GM19351 (cell line): Measurements from ENCODE around the gene TTC7B.

ENCODE experiments used
- ATAC-seq: cut with Tn5 transposase; IDR thresholded peaks from one replicate; pipeline ENCODE4 v1.9.1; 2021; ENCODE audit warnings: mild to moderate bottlenecking, moderate library complexity; ENCODE audit not compliant: unreplicated experiment

The TTC7B gene

DNA sequence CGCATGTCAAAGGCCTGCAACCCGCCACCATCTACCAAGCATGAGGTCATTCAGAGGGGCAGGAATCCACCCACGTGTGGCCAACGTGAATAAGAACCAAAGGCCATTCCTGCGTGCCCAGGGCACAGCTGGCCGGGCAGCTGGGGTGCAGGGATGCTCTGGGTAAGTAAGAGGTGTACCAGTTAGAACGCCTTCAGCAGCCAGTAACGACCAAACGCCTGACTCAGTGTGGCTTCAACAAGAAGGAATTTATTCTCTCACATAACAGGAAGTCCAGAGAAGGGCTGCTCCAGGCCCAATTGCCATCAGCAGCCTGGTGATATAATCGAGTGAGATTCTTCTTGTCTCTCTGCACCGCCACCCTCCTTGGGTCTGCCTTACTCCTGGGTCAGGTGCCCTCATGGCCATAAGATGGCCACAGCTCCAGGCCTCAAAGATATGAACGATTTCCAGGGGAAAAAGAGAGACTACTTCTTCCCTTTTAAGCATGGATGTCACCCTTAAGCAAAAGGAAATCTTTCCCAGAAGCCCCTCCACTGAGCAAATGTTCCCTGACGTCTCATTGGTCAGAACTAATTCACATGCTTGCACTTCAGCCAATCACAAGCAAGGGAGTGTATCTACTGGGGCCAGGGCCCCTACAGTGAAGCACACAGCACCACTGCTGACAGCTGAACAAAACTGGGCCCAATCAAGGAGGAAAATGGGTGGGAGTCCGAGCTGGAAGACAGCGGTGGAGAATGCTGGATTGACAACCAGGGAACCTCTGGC is 7.3 kb downstream of the TTC7B start:
- ATAC-seq: no peak

DNA sequence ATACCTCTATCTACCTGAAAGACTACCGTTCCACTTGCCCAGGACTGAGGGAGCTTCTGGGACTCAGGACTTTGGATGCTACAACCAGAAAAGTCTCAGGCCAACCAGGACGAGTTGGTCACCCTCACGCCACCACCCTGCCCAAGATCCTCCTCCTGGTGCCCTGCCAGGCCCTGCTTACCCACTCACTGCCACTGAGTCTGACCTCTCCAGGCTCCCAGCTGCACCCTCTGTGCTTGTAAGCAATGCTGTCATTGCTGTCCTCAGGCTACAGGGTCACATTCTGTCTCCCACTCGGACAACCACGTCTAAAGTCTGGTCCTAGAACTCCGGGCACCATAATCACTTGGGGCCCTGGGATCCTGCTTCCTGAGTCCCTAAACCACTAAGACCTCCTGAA is 9.2 kb downstream of the TTC7B start:
- no peak for ATAC-seq

DNA sequence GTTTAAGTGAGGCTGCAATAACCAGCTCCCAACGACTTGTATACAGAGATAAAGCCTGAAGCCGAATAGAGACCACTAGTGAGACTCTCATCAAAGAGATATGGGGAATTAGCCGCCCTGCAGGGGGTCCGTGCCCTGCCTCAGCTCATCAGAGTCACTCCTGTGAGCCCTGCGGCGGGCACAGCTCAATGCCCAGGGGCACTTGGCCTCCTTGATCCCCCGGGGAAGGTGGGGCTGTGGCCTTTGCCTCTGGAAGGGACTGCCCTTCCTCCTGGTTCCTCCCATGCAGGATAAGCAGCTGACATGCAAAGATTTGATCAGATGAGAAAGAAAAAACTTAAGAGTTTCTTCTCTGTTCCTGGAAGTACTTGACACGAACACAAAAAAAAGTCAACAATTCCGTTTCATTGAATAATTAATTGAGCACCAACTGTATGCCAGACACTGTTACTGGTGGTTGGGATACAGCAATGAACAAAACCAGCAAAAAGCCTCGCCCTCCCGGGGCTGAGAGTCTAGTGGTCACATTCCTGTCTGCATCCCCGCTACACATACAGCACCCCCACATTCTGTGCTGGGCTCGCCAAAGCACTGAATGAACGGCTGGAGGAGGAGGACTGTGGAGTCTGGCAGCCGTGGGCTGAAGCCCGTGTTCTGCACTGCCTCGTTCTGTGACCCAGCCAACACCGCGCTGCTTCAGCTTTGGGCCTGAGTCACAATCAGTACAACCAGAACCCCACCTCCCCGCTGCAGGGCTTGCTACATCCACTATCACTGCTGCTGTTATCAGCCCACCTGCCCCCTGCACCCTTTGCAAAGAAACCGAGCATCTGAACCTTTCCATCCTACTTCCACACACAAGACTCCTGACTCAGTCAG is 10.3 kb downstream of the TTC7B start:
- no peak for ATAC-seq

DNA sequence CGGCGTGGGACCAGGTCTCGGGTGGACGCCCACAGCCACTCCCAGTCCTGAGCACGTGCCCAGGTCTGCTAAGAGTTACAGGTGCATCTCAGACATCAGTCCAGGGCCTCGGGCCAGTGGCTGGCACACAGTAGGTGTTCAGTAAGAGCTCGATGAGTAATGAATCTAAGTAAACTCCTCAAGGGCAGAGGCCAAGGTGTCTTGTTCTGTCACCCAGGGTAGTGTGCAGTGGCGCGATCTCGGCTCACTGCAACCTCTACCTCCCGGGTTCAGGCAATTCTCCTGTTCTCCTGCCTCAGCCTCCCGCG is 11.2 kb downstream of the TTC7B start:
- no peak for ATAC-seq

DNA sequence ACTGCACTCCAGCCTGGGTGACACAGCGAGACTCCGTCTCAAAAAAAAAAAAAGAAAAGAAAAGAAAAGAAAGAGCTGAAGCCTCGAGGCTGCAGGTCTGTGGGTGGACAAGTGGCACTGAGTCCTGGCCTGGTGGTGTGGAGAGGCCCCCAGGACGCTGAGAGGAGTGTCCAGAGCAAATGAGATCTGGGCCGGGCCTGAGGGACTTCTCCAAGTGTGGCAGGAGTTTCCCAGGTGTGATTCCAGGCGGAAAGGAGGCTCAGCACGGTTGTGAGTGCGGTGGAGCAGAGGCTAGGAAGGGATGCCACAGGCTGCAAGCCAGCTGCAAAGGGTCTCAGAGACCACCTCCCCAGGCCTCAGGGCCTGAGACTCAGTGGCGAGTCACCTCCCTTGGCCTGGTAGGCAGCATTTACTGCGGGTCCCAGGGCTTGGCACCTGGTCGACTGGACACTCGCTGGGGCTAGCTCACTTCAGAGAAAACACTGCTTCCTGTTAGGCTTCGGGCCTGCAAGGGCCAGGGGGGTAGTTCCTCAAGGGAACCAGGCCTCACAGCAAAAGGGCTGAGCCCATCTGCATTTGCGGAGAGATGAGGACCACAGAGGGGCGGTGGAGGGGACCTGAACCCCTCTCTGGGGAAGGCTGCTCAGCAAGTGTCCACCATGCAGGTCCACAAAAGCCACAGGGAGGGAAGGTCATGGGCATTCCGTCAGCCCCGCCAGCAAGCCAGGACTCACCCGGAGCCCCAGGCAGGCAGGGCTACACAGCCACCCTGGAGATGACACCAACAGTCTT is 11.7 kb downstream of the TTC7B start:
- no peak for ATAC-seq

DNA sequence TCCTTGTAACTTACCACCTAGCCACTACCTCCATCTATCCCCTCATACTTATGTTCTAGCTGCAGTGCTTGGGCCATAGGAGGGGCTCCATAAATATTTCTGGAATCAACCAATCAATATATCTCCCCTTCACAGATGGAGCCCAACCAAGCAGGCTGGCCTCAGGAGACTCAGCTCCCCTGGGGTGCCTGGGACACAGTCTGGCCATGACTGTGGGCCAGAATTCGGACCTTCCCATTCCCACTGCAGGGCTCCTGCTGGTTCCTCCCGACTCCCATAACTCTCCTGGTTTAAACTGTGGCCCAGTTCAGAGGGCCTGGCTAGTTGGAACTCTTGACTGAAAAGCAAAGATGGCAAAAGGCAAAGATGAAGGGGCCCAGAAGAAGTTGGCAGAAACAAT is 13.0 kb downstream of the TTC7B start:
- no peak for ATAC-seq

DNA sequence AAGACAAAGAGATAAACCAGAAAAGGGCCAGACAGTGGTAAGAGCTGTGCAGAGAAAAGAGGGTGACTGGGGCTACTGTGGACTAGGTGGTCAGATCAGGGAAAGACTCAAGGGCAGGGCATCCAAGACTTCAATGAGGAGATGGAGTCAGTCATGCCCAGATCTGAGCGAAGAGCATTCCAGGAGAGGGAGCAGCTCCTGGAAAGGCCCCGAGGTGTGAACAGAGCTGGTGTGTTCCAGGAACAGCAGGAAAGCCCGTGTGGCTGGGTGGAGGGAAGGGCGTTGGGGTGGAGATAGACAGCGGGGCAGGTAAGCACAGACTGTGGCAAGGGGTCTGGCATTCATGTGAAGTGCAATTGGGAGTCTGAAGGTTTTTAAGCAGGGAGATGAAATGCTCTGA is 16.8 kb downstream of the TTC7B start:
- ATAC-seq: no peak

DNA sequence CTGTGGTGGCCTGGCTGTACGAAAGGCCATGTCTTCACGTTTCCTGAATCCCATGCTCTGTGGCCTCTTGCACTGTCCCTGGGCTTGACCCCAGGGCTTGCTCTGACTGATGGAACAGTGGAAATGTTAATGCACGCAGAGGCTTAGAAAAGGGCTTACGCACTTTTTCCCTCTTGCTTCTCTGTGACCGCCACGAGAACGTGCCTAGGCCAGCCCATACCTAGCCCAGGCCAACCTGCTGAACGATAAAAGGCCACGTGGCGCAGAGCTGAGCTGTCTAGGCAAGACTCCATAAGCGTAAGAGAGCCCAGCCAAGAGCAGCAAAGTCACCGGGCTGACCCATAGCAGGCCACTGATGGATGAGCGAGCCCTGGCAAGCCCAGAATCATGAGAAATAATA is 18.3 kb downstream of the TTC7B start:
- ATAC-seq: no peak

DNA sequence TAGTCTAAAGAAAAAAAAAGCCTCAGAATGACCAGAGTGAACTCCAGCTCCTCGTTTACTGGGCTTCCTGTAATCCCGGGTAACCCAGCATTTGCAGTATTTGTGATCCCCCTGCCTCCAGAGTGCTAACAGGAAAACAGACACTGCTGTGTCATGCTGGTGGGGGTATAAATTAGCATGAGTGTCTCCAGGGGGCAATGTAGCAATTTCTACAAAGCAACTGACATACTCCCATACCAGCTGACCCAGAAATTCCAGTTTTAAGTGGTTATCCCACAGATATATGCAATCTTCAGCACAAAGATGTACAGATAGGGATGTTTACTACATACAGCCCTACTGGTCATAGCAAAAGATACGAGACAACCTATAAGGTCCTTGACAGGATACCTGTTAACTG is 18.8 kb downstream of the TTC7B start:
- no peak for ATAC-seq

DNA sequence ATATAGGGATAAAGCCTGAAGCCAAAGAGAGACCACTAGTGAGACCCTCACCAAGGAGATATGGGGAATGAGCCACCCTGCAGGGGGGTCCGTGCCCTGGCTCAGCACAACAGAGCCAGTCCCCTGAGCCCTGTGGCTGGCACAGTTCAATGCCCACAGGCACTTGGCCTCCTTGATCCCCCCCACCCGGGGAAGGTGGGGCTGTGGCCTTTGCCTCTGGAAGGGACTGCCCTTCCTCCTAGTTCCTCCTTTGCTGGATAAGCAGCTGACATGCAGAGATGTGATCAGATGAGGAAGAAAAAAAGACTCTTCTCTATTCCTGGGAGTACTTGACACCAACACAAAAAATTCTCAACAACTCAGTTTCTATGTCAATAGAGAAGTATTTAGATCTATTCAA is 19.9 kb downstream of the TTC7B start:
- no peak for ATAC-seq

DNA sequence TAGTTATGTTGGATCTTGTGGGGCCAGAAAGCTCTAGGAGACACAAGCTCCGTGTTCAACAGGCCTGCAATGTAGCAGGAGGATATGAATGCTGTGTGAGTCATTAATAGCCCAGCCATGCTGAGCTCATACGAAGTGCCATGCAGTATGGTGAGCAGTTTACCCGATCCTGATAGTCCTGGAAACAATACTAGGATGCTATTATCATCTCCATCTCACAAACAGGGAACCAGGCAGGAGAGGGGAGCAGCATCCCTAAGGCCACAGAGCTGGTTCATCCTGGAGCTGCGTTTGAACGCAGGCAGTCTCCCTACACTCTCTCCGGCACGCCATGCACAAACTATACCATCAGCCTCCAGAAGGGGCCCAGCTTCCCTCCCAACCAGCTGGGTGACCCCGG is 20.5 kb downstream of the TTC7B start:
- no peak for ATAC-seq

DNA sequence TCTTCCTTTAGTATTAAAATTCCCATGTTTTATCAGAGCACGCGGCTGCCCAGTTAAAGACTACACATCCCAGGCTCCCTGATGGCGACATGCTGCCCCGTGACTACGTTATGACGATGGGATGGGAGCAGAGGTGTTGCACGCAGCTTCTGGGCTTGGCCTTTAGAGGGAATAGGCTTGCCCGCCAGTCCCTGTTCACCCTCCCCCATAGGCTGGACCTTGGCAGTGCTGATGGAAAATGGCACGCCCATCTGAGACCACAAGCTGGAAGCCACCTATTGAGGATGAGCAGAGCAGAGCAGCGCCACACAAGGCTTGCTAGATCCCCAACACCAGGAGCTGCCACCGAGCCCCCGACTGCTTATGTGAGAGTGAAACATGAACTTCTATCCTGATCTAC is 24.7 kb downstream of the TTC7B start:
- no peak for ATAC-seq

DNA sequence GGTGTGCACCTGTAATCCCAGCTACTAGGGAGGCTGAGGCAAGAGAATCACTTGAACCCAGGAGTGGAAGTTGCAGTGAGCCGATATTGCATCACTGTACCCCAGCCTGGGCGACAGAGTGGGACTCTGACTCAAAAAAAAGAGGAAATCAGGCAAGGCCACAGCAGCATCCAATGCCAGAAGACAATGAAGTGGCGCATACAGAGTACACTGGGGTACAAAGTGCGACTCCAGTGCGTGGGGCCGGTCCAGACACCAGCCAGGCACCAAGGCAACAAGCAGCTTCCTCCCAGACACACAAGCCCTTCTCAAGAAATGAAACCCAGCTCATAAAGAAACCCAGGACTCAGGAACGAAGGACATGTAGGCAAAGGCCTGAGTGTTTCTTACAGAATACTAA is 28.2 kb downstream of the TTC7B start:
- ATAC-seq: no peak

DNA sequence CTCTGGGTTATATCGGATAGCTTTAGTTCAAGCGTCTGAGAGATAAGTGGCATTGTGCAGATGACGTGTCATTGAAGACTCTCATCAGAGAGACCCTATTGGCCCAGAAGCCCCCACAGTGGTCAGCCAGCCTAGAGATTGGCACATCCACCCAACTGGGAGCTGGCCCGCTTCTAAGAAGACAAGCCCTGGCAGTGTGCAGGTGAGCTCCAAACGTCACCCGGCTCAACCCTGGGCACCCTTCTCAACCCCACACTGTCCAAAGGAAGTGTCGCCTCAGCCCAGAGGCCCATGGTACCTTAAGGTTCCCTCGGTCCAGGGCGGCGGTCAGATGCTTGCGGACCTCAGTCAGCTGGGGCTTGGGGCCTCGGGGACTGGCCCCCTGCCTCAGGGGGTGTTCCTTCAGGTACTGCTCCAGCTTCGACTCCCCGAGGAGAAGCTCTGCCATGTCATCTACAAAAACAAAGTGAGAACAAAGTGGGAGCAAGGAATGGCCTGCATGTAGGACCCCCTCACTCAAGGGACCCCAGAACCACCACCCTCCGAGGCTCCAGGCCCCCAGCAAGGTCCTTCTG is 30.3 kb downstream of the TTC7B start:
- ATAC-seq: no peak

DNA sequence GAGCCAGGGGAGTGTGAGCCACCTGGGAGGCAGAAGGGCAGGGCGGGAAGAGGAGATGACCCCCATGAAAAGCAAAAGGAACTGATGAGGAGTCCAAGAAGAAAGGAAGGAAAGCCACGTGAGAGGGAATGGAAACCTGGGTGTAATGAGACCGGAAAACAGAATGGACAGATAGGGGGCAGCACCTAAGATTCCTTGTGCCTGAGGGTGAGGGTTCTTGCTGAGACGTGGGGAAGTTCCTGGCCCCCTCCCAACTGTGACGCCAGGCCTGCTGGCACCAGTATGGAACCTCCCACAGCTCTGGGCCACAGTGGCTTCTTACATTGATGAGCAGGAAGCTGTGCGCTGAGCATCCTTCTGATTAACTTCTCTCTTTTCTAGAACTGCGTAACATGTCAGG is 30.8 kb downstream of the TTC7B start:
- no peak for ATAC-seq

DNA sequence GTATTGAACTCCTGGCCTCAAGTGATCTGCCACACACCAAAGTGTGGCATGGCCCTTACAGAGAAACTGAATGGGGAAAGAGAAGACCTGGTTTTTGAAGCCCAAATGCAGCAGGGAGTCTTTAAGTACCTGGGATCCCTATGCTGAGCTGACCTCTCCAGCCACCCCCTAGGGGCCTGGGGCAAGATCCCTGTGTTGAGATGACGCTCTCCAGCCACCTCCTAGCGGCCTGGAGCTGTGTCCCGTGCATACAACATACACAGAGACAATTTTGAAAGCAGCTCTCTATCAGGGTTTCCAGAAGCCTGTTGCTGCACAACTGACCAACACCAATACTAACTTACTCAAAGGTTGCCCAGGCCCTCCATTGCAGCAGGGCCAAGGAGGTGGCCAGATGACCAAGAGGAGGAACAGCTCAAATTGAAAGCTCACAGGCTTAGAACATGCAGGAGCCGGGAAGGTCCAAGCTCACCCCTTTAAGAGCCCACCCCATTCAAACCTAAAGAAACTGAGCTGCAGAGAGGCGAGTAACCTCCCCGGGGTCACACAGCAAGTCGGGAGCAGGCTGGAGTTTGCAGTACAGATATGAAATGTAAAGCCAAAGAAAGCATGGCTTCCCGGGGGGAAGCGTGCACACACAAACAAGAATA is 31.5 kb downstream of the TTC7B start:
- no peak for ATAC-seq

DNA sequence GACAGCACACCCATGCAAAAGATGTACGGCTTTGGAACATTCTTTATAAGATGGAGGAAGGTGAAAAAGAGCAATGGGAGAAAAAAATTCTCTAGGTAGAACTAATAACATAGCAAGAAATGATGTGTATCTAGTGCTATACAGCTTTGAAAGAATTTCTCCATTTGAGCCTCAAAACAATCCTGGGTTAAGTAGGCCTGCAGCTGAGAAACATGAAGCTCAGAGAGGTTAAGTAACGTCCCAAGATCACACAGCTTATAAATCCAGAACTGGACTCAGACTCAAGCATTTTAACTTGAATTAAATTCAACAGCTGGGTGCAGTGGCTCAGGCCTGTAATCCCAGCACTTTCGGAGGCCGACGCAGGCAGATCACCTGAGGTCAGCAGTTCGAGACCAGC is 32.9 kb downstream of the TTC7B start:
- ATAC-seq: no peak

DNA sequence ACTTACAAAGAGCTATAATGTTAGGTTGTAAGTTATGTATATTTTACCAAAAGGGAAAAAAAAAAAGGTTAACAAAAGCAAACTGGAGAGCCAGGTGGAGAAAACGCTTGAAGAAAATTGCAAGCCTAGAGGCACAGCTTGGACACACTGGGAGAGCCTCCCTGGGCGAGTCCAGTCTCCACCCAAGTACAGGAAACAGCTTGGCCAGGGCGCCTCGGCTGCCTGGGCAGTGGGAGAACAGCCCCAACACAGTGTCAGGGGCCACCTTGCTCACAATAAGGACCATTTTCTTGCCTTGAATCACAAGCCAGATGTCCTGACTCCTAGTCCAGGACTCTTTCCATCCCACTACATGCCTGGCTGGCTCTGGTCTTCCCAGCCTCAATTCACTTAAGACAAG is 33.3 kb downstream of the TTC7B start:
- no peak for ATAC-seq

DNA sequence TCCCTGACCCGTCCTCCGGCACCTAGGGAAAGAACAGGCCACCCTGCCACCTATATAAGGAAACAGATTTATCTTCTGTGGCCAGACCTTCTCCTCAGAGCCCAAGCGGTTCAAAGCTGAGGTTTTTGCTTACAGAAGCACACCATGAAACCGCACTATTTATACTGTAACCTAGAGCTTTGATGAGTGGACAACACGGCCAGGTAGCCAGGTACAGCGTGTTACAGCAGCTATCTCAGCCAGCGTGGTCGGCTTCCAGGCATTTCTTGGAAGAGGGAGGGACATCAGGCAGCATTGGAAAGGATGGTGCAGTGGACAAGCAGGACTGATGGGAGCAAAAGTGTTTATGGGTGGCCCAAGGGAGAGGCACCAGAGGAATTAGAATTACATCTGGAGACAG is 34.4 kb downstream of the TTC7B start:
- ATAC-seq: no peak

DNA sequence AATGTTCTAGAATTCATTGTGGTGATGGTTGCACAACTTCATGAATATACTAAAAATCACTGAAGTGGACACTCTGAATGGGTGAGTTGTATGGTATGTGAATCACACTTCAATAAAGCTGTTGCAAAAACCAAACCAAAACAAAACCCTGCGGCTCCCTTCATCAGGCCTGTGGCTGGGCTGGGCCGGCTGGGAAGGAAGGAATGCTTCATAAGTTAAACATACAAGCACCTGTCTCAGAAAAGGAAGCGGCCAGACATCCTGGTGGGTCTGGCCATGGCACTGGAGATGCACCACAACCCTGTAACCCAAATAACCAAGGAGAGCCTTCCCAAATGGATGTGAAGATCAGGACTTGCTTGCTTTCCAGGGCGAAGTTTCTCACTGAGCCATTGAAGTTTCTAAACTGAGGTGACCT is 34.9 kb downstream of the TTC7B start:
- ATAC-seq: no peak

DNA sequence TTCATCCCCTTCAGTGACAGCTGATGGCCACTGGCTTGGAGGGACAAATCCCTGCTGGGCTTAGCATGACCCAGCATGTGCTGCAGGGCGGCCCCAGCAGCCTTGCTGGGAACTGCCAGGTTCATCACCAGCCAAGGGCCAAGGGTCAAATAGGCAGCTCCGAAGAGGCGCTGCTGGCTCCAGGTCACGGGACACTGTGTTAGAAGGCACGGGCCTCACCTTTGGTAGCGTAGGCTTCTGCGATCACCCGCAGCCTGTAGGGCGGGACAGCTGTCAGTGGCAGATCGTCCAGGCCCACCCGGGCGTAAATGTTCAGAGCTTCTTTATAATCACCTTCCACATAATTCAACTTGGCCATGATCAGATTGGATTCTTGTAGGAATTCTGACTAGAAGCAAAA is 35.7 kb downstream of the TTC7B start:
- no peak for ATAC-seq
